GM12801 (cell line): ENCODE measurements around the gene C10orf71.

ENCODE experiments used
- CTCF ChIP-seq: IDR thresholded peaks from one replicate; pipeline ENCODE4 v1.5.1; 2011; ENCODE audit warnings: control low read depth; ENCODE audit not compliant: insufficient read length; ENCODE audit errors: extremely low read depth

The C10orf71 gene

GRCh38 chr10:49350846-49351532 is 52.0 kb downstream of the C10orf71 start:
- TF ChIP-seq CTCF = no peak

- no peak for TF ChIP-seq CTCF
Observed at GRCh38 chr10:49351669-49352068, 52.7 kb downstream of the C10orf71 start.

- no peak for TF ChIP-seq CTCF
Observed at GRCh38 chr10:49352323-49352722, 53.4 kb downstream of the C10orf71 start.

GRCh38 chr10:49353026-49353894 is 54.3 kb downstream of the C10orf71 start:
- TF ChIP-seq CTCF = no peak

GRCh38 chr10:49353895-49354566 is 55.1 kb downstream of the C10orf71 start:
- no peak for TF ChIP-seq CTCF

- no peak for TF ChIP-seq CTCF
Observed at GRCh38 chr10:49354593-49354992, 55.6 kb downstream of the C10orf71 start.

- no peak for TF ChIP-seq CTCF
Observed at GRCh38 chr10:49355221-49355620, 56.3 kb downstream of the C10orf71 start.
